HG02885 (cell line): ENCODE results near the gene LMTK2.

Experiments used
- ATAC-seq: cut with Tn5 transposase; IDR thresholded peaks from one replicate; pipeline ENCODE4 v1.9.1; 2021; ENCODE audit warnings: mild to moderate bottlenecking; ENCODE audit not compliant: unreplicated experiment, poor library complexity

LMTK2 gene

GRCh38 chr7:98231493-98232262, 125.0 kb downstream of the LMTK2 start:
- no peak for ATAC-seq

DNA sequence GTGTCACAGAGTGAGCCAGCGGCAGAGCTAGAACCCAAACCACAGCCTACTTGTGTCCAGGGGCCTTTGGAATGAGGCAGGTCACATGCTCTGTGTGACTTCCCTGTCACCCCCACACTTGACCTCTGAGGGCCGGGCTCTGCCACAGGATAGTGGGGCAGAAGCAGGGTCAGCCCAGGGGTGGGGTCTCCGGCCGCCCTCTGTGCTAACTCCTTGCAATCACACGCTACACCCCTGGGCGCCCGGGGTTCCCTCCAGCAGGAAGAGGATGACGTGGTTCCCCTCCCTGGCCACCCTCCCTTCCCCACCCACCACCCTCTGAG, 125.6 kb downstream of the LMTK2 start:
- no peak for ATAC-seq

- ATAC-seq: no peak
Observed at GRCh38 chr7:98232799-98233198, 126.1 kb downstream of the LMTK2 start.

DNA sequence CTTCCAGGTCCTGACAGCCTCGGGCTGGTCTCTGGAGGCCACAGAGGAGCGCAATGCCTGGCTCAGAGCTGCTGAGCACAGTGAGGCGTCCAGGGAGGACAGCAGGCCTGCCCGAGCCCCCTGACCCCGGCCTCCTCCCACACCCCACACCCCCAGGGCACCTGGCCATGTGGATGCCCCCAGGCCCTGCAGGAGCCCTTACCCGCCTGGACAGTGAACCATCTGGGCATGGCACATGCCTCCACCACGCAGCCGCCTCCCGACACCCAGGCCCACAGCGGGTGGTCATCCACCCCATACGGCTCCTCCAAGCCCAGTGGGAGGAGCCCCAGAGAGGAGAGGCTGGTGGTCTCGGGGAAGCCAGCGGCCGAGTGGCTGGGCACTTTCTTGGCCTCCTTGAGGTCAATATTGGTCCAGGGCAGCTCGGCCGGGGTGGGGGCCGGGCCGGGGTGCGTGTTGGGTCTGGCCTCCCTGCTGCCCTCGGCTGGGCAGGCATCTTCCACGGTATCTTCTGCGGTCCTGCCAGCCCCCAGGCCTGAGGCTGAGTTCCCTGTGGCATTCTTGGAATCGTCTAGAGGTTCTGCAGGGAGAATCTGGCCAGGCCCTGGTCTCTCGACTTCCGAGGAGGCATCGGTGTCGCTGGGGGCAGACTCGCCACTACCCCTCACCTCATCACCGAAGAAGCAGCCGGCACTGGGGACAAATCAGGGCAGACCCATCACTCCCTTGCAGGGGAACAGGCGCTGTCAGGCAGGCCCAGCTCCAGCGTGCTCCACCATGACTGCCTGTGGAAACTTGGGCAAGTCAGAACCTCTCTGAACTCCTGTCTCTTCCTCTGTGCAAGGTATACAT, 126.8 kb downstream of the LMTK2 start:
- no peak for ATAC-seq

DNA sequence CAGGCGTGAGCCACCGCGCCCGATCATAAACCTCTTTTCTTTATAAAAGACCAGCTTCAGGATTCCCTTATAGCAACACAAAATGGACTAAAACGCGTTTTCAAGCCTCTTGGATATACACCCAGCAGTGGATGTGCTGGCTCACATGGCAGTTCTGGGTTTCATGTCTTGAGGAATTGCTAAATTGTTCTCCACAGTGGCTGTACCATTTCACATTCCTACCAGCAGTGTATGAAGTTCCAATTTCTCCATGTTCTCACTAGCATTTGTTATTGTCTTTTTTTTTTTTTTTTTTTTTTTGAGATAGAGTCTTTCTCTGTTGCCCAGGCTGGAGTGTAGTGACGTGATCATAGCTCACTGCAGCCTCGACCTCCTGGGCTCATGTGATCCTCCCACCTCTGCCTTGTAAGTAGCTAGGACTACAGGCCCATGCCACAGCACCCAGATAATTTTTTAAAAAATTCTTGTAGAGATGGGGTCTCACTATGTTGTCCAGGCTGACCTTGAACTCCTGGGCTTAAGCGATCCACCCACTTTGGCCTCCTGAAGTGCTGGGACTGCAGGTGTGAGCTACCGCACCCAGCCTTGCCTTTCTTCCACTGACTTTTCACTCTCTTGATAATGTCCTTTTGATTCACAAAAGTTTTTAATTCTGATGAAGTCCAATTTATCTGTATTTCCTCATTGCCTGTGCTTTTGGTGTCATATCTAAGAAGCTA, 127.9 kb downstream of the LMTK2 start:
- ATAC-seq: no peak

DNA sequence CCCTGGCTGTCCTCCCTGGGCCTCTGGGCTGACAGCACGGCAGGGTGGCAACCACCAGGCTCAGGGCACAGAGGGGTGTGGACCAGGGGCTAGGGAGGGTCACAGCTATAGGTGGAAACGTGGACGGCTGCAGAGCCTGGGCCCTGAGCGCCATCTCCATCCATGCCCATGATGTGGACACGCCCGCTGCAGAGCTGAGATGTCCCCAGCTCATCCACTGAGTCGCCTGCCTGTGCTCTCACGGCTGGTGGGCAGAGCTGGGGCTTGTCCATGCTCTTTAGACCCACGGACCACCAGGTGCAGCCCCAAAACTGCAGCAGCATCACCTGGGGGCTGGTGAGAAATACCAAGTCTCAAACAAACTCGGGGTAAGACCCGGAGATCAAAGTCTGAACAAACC, 129.2 kb downstream of the LMTK2 start:
- ATAC-seq: no peak

DNA sequence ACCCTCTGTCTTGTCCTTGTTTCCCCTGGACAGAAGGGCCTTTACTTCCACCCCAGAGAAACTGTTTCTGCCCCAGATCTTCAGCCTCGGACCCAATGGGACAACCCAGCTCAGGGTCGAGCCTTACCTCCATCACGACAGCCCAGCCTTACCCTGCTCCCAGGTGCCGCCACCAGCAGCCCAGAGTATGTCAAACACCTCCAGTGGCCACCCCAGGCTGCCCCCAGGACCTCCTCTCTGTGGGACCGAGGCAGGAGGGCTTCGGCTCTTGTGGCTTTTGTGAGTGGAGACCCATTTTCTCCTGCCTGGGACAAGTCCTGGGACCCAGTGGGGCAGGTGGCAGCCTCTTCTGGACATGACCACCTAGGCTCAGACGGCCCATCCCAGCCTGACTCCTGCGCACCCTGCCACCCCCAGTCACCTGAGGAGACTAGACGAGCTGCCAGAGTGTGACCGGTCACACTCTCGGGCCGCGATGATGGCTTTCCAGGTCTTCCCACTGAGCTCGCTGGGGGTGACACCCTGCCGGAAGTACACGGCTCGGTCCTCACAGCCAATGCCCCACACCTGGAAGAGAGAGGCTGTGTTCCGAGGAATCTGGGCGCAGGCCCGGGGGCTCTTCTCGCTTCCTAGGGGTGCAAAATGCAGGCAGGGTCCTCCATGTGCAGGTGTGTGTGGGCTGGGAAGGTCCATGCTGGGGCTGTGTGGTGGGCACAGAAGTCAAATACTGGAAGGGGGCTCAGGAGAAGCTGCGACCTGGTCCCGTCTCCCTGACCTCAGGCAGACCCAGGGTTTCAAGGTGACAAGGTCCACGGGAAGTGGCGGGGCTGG, 129.9 kb downstream of the LMTK2 start:
- no peak for ATAC-seq

DNA sequence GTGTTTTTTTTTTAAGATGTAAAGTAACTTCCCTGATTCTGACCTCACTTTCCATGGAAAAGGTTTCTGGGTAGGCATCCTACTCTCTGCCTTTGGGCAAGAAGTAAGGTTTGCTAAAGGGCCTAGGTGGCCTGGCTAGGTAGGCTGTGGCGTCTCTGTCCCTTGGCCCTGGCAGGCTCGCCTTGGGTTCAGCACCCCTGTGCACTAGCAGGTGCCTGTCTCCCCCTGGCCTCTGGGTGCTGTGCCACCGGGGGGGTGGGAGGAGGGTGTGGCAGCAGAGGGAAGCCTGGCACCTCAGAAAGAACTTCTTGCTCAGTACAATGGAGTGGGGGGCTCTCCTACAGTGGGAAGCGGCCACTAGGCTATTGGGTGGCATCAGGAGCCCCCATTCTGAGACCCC, 131.4 kb downstream of the LMTK2 start:
- no peak for ATAC-seq

DNA sequence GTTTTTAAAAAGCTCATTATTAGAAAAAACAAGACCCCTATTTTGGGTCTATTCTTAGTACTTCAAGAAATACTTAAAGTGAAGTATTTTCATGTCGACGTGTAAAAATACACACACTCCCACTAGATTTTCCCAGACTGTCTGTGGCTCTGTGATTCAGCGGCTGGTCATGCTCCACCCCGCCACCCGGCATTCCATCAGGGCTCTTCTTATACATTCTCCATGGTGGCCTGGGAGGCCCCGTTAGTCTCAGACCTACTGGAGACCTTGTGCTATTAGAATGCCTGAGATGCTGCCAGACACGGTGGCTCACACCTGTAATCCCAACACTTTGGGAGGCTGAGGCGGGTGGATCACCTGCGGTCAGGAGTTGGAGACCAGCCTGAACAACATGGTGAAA, 132.3 kb downstream of the LMTK2 start:
- no peak for ATAC-seq

DNA sequence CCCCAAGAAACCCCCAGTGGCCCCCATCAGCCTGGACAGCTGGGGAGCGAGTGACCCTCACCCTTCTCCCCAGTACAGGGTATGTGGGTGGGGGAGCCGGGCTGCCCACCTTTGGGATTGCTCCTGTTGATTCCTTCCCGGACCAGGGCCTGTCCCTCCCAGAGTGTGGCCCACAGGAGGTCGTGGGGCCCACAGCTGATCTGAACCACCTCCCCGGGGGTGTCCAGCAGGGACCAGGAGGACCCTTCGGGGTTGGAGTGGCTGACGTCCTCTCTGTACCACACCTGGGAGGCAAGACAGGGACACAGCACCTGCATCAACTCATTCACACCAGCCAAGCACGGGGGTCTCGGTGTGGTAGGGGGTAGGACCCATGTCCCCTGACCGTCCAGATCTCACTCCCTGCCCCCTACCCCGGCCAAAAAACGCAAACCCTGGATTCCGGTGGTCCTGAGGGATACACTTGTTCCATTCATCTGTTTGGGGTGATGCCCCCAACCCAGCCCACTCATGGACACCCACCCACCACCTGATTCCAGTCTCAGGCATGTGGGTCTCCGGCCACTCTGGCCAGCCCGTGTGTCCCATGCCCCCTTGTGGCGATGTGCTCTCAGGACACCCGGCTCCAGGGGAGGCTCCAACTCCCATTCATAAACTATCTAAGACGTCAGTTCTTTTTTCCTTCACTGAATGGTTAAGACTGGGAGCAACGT, 134.5 kb downstream of the LMTK2 start:
- ATAC-seq: peak; percentile 57

DNA sequence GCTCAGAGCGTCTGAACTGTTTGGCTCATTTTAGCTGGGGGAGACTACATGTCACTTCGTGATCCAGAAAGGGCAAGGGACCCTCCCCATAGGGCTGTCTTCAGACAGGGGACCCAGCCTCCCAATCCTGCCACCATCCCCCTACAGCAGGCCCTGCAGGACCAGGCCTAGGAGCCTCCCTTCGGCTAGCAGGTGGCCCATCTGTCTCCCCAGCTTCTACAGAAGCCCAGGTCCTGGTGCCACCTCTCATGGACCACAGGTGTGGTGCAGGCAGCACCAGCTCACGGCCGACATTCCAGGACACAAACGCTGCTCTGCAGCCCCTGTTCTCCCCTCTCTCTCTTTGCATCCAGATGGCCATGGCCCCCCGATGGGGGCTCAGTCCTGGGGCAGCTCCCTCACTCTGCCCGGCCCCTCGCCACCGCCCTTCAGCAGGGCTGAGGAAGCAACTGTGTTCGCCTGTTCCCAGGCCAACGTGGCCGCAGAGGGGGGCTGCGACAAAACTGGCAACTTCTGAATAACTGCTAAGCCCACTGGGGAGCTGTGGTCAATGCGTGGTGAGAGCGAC, 135.1 kb downstream of the LMTK2 start:
- ATAC-seq: no peak

- no peak for ATAC-seq
Observed at GRCh38 chr7:98242342-98242741, 135.7 kb downstream of the LMTK2 start.

- no peak for ATAC-seq
Observed at GRCh38 chr7:98242934-98243333, 136.3 kb downstream of the LMTK2 start.

DNA sequence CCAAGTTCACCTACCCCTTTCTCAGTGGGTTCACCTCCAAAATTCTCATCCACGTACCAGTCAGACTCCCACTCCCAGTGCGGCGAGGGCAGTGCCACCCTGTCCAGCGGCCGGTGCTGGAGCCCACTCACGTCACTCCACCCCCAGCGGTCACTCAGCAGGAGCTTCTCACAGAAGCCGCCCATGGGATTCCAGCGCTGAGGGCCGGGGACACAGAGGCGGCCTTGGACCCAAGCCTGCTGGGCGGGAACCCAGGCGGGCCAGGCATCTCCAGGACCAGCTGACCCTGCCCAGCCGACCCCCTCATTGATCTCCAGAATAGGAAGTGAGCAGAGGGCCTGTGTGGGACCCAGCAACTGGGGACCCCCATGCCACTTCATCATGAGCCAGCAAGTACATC, 138.2 kb downstream of the LMTK2 start:
- ATAC-seq: no peak

- ATAC-seq: no peak
Observed at GRCh38 chr7:98248156-98248555, 141.5 kb downstream of the LMTK2 start.

- no peak for ATAC-seq
Observed at GRCh38 chr7:98249106-98249505, 142.4 kb downstream of the LMTK2 start.

GRCh38 chr7:98250789-98251188, 144.1 kb downstream of the LMTK2 start:
- ATAC-seq: no peak

- ATAC-seq: peak; percentile 23
Observed at GRCh38 chr7:98251231-98251600, 144.6 kb downstream of the LMTK2 start.

DNA sequence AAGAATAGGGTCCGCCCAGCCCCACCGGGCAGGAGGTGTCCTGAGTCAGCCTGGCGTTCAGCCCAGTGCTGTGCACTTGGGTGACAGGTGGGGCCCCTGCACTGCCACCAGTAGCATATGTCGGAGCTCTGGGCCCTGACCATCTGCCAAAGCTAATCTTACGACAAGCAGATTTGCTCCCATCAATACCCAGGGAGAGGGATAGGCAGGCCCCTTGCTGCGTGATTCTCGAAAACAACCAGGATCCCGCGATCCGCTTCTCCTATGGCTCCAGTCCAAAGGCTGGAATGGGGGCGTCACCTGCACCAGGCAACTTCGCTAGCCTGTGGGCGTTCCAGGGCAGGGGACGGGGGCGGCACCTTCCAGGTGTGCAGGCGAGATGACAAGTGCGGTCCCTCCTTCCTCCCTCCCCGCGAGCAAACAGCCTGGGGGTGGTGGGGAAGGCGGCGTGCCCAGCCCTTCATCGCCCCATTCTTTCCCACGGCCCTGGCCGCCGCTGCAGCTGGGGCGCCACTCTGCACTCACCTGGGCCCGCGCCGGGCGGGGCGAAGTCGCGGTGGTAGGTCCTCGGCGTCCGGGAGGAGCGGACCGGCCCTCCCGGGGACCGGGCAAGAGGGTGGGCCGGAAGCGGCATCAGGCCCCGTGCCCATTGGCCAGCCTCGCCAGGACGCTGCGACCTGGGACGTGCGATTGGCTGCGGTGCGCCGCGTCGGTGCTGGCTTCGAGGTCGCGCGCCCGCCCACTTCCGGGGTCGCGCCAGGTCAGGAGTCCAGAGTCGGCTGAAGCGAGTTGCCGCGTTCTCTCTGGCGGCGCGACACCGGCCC, 145.2 kb downstream of the LMTK2 start, which contains the start of gene TECPR1:
Gene TECPR1, minus strand, starts transcription at position 632 of the 824 bp plus-strand sequence. CDS start 6,086 bp downstream, outside the sequence.
- ATAC-seq: peak; percentile 98
